ENCODE measurements around the gene UBE2J2. TPM values are rescaled to one million over a fixed set of nuclear protein-coding genes. Genes with fewer than 3 reads are reported as not detected.
A peak's percentile ranks its signal among the peaks of the same experiment; 100 is the strongest.

UBE2J2 gene
- total and polyA plus RNA-seq, 2 of the 13 experiments (the other 11 are each of a cell fraction or from before 2014, with no cell fraction given): 25.4 to 29.4 TPM

DNA sequence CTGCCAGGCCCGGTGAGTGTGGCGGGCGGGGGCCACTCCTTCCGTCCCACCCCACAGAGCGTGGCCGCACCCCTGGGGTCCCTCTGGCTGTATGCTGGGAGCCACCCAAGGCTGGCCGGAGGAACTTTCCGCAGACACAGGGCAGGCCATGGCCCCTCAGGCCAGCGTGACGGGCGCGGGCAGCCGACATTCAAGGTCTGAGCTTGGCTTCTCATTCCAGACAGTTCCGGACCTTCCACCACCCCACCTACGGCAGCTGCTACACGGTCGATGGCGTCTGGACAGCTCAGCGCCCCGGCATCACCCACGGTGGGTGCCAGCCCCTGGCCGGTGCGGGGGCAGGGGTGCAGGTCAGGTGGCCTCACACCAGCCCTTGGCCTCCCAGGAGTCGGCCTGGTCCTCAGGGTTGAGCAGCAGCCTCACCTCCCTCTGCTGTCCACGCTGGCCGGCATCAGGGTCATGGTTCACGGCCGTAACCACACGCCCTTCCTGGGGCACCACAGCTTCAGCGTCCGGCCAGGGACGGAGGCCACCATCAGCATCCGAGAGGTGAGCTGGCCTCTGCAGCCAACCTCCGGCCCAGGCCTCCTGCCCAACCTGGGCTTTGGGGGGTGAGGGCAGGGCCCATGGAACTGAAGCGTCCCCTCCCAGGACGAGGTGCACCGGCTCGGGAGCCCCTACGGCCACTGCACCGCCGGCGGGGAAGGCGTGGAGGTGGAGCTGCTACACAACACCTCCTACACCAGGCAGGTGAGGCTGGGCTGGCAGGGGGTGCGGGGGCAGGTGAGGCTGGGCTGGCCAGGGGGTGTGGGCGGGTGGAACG is 13.8 kb upstream of the UBE2J2 start (continued):
- TF ChIP-seq, protein P1, sequence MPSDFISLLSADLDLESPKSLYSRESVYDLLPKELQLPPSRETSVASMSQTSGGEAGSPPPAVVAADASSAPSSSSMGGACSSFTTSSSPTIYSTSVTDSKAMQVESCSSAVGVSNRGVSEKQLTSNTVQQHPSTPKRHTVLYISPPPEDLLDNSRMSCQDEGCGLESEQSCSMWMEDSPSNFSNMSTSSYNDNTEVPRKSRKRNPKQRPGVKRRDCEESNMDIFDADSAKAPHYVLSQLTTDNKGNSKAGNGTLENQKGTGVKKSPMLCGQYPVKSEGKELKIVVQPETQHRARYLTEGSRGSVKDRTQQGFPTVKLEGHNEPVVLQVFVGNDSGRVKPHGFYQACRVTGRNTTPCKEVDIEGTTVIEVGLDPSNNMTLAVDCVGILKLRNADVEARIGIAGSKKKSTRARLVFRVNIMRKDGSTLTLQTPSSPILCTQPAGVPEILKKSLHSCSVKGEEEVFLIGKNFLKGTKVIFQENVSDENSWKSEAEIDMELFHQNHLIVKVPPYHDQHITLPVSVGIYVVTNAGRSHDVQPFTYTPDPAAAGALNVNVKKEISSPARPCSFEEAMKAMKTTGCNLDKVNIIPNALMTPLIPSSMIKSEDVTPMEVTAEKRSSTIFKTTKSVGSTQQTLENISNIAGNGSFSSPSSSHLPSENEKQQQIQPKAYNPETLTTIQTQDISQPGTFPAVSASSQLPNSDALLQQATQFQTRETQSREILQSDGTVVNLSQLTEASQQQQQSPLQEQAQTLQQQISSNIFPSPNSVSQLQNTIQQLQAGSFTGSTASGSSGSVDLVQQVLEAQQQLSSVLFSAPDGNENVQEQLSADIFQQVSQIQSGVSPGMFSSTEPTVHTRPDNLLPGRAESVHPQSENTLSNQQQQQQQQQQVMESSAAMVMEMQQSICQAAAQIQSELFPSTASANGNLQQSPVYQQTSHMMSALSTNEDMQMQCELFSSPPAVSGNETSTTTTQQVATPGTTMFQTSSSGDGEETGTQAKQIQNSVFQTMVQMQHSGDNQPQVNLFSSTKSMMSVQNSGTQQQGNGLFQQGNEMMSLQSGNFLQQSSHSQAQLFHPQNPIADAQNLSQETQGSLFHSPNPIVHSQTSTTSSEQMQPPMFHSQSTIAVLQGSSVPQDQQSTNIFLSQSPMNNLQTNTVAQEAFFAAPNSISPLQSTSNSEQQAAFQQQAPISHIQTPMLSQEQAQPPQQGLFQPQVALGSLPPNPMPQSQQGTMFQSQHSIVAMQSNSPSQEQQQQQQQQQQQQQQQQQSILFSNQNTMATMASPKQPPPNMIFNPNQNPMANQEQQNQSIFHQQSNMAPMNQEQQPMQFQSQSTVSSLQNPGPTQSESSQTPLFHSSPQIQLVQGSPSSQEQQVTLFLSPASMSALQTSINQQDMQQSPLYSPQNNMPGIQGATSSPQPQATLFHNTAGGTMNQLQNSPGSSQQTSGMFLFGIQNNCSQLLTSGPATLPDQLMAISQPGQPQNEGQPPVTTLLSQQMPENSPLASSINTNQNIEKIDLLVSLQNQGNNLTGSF (CRISPR knock-in tag; IDR thresholded peaks at IDR 0.05): no peak
- TF ChIP-seq SRSF9 (IDR thresholded peaks at IDR 0.05; ENCODE audit: borderline replicate concordance, insufficient read depth, low read depth, low read length, poor library complexity, severe bottlenecking) (no peak), MTA3 (CRISPR knock-in tag; IDR thresholded peaks at IDR 0.05) (no peak), MED13 (CRISPR knock-in tag; IDR thresholded peaks at IDR 0.05) (no peak), ZNF598 (CRISPR knock-in tag; IDR thresholded peaks at IDR 0.05; ENCODE audit: borderline replicate concordance) (no peak), NONO (IDR thresholded peaks at IDR 0.05) (no peak), NONO (CRISPR knock-in tag; conservative IDR thresholded peaks at IDR 0.05) (0 out of 2 replicates have a peak, but pooled peaks have one; percentile 31), ZNF3 (CRISPR knock-in tag; IDR thresholded peaks at IDR 0.05) (no peak), ZBTB20 (CRISPR knock-in tag; IDR thresholded peaks at IDR 0.05; ENCODE audit: borderline replicate concordance, low read depth) (no peak), ZNF614 (CRISPR knock-in tag; IDR thresholded peaks at IDR 0.05; ENCODE audit: borderline replicate concordance) (no peak), FOXK1 (CRISPR knock-in tag; IDR thresholded peaks at IDR 0.05; ENCODE audit: borderline replicate concordance, low read depth) (no peak), KDM5B (CRISPR knock-in tag; IDR thresholded peaks at IDR 0.05; ENCODE audit: borderline replicate concordance) (peak; percentile 72; the same call in 1 of the 2 replicates), KLF16 (CRISPR knock-in tag; IDR thresholded peaks at IDR 0.05) (no peak), ATF1 (CRISPR knock-in tag; IDR thresholded peaks at IDR 0.05) (no peak), SIX4 (CRISPR knock-in tag; IDR thresholded peaks at IDR 0.05) (no peak), MYNN (CRISPR knock-in tag; IDR thresholded peaks at IDR 0.05; ENCODE audit: low read depth) (no peak)
- TF ChIP-seq, protein P2, sequence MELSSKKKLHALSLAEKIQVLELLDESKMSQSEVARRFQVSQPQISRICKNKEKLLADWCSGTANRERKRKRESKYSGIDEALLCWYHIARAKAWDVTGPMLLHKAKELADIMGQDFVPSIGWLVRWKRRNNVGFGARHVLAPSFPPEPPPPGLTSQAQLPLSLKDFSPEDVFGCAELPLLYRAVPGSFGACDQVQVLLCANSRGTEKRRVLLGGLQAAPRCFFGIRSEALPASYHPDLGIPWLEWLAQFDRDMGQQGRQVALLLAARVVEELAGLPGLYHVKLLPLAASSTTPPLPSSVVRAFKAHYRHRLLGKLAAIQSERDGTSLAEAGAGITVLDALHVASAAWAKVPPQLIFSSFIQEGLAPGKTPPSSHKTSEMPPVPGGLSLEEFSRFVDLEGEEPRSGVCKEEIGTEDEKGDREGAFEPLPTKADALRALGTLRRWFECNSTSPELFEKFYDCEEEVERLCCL (CRISPR knock-in tag; IDR thresholded peaks at IDR 0.05; ENCODE audit: borderline replicate concordance): 0 out of 2 replicates have a peak, but pooled peaks have one; percentile 44
- TF ChIP-seq, protein P3, sequence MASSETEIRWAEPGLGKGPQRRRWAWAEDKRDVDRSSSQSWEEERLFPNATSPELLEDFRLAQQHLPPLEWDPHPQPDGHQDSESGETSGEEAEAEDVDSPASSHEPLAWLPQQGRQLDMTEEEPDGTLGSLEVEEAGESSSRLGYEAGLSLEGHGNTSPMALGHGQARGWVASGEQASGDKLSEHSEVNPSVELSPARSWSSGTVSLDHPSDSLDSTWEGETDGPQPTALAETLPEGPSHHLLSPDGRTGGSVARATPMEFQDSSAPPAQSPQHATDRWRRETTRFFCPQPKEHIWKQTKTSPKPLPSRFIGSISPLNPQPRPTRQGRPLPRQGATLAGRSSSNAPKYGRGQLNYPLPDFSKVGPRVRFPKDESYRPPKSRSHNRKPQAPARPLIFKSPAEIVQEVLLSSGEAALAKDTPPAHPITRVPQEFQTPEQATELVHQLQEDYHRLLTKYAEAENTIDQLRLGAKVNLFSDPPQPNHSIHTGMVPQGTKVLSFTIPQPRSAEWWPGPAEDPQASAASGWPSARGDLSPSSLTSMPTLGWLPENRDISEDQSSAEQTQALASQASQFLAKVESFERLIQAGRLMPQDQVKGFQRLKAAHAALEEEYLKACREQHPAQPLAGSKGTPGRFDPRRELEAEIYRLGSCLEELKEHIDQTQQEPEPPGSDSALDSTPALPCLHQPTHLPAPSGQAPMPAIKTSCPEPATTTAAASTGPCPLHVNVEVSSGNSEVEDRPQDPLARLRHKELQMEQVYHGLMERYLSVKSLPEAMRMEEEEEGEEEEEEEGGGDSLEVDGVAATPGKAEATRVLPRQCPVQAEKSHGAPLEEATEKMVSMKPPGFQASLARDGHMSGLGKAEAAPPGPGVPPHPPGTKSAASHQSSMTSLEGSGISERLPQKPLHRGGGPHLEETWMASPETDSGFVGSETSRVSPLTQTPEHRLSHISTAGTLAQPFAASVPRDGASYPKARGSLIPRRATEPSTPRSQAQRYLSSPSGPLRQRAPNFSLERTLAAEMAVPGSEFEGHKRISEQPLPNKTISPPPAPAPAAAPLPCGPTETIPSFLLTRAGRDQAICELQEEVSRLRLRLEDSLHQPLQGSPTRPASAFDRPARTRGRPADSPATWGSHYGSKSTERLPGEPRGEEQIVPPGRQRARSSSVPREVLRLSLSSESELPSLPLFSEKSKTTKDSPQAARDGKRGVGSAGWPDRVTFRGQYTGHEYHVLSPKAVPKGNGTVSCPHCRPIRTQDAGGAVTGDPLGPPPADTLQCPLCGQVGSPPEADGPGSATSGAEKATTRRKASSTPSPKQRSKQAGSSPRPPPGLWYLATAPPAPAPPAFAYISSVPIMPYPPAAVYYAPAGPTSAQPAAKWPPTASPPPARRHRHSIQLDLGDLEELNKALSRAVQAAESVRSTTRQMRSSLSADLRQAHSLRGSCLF (CRISPR knock-in tag; IDR thresholded peaks at IDR 0.05; ENCODE audit: borderline replicate concordance): no peak

Data from HepG2 (cell line).